ENCODE data around the gene RASL12. TPM values are rescaled to one million over a fixed set of nuclear protein-coding genes. Genes with fewer than 3 reads are reported as not detected.
A peak's percentile ranks its signal among the peaks of the same experiment; 100 is the strongest.

The RASL12 gene
- total RNA-seq, 6 donors from 2014 or later: 12.8 to 49.9 (median 24.9) TPM

DNA sequence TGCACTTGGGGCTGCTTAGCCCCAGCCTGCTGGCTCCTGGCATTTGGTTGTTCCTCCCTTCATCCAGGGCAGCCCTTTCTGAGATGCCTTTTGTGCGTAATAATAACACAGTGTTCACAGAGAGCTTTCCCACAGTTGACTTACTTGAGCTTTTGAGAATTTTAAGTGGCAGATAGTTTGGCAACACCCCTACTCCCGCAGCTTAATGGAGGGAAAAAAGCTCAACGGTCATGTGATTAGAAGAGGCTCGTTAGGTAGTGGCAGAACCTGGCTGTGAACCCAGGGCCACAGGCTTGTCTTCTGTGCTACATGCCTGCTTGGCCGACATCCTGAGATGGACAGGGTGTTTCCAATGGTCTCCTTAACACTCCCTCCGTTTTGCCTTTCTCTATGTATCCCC is 13.5 kb upstream of the RASL12 start:
- TF ChIP-seq, protein P1, sequence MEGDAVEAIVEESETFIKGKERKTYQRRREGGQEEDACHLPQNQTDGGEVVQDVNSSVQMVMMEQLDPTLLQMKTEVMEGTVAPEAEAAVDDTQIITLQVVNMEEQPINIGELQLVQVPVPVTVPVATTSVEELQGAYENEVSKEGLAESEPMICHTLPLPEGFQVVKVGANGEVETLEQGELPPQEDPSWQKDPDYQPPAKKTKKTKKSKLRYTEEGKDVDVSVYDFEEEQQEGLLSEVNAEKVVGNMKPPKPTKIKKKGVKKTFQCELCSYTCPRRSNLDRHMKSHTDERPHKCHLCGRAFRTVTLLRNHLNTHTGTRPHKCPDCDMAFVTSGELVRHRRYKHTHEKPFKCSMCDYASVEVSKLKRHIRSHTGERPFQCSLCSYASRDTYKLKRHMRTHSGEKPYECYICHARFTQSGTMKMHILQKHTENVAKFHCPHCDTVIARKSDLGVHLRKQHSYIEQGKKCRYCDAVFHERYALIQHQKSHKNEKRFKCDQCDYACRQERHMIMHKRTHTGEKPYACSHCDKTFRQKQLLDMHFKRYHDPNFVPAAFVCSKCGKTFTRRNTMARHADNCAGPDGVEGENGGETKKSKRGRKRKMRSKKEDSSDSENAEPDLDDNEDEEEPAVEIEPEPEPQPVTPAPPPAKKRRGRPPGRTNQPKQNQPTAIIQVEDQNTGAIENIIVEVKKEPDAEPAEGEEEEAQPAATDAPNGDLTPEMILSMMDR (IDR thresholded peaks at IDR 0.05): no peak
- peak in 1 of 4 donors; percentile 7 for TF ChIP-seq POLR2A (IDR thresholded peaks at IDR 0.05)
- WGBS, 2 donors: 50 to 53% methylated on average over 6 of the region's 6 CpGs
- Histone ChIP-seq H3K4me1 (peaks cover 37 to 50% (median 45%) of the 10 kb centered on the region in 4 donors), H3K27ac (peak overlapping the region; percentile 17 to 69 (median 62)), H3K27me3 (peaks cover 0 to 16% (median 2%) of the 10 kb centered on the region in 4 donors), H3K4me3 (no peak overlapping the region), H3K36me3 (no peaks in the 10 kb centered on the region), H3K9me3 (no peaks in the 10 kb centered on the region)
- ATAC-seq (ENCODE audit: low FRiP score in 2 of 2): no peak
- DNase-seq: peak in 1 of 2 donors; percentile 38

DNA sequence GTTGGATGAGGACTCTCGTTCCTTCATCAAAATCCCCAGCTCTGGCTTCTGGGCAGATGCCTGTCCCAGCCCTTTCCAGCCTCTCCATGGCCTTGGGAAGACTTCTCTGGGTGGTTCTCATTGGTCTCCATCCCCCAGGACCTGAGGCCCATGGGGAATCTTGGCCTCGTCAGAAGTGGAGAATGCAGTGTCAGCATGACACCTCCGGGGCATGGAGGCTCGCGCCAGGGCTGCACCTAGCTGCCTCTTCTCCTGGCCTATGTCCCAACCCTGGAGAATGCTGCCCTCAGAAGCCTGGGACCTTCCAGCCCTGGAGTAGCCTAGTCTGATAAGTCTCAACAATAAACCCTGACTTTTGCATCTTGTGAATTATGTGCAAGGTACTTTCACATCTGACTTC is 11.8 kb upstream of the RASL12 start:
- no peak overlapping the region for H3K4me3 ChIP-seq
- H3K9me3 ChIP-seq: no peaks in the 10 kb centered on the region
- no peak for ATAC-seq (ENCODE audit: low FRiP score in 2 of 2)
- WGBS, 2 donors: 91 to 92% methylated on average over 1 to 5 of the region's 5 CpGs
- peaks cover 21 to 35% (median 29%) of the 10 kb centered on the region in 4 donors for H3K4me1 ChIP-seq
- H3K27ac ChIP-seq: no peak overlapping the region
- TF ChIP-seq EP300 (IDR thresholded peaks at IDR 0.05): no peak
- TF ChIP-seq POLR2A (IDR thresholded peaks at IDR 0.05): no peak
- TF ChIP-seq, protein P1 (IDR thresholded peaks at IDR 0.05): no peak
- no peak for TF ChIP-seq POLR2AphosphoS5 (IDR thresholded peaks at IDR 0.05)
- H3K36me3 ChIP-seq: no peaks in the 10 kb centered on the region
- H3K27me3 ChIP-seq: peaks cover 0 to 16% (median 2%) of the 10 kb centered on the region in 4 donors
- peak in 1 of 2 donors; percentile 32 for DNase-seq

DNA sequence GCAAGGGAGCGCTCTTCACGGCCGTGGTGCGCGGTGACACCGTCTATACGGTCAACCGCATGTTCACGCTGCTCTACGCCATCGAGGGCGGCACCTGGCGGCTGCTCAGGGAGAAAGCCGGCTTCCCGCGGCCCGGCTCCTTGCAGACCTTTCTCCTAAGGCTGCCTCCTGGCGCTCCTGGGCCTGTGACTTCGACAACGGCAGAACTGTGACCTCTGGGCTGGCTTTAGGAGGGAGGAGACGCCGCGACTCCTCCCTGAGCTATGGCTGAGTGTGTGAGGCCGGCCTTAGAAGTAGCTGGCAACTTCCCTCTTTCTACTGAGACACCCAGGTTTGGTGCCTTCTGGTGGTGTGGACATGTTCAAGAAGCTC is 10.2 kb upstream of the RASL12 start:
- no peak overlapping the region for H3K27ac ChIP-seq
- H3K4me3 ChIP-seq: no peak overlapping the region
- H3K27me3 ChIP-seq: peaks cover 0 to 16% (median 2%) of the 10 kb centered on the region in 4 donors
- peaks cover 19 to 25% (median 22%) of the 10 kb centered on the region in 4 donors for H3K4me1 ChIP-seq
- H3K36me3 ChIP-seq: no peaks in the 10 kb centered on the region
- no peak for TF ChIP-seq EP300 (IDR thresholded peaks at IDR 0.05)
- TF ChIP-seq, protein P1 (IDR thresholded peaks at IDR 0.05): peak in 4 of 6 experiments; percentile 3 to 69 (median 52)
- H3K9me3 ChIP-seq: no peaks in the 10 kb centered on the region
- ATAC-seq (ENCODE audit: low FRiP score in 2 of 2): peak; percentile 77 to 85
- DNase-seq: peak; percentile 74 to 91
- WGBS, 2 donors: 26 to 28% methylated on average over 16 to 23 of the region's 24 CpGs

DNA sequence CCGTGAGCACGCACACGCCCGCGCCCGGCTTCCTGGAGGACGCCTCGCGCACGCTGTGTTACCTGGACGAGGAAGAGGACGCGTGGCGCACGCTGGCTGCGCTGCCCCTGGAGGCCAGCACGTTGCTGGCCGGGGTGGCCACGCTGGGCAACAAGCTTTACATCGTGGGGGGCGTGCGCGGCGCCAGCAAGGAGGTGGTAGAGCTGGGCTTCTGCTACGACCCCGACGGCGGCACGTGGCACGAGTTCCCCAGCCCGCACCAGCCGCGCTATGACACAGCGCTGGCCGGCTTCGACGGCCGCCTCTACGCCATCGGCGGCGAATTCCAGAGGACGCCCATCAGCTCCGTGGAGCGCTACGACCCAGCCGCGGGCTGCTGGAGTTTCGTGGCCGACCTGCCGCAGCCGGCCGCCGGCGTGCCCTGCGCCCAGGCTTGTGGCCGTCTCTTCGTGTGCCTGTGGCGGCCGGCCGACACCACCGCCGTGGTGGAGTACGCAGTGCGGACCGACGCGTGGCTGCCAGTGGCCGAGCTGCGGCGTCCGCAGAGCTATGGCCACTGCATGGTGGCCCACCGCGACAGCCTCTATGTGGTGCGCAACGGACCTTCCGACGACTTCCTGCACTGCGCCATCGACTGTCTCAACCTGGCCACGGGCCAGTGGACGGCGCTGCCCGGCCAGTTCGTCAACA is 9.6 kb upstream of the RASL12 start:
- H3K9me3 ChIP-seq: no peaks in the 10 kb centered on the region
- H3K4me1 ChIP-seq: peaks cover 14 to 20% (median 17%) of the 10 kb centered on the region in 4 donors
- no peak overlapping the region for H3K4me3 ChIP-seq
- H3K27me3 ChIP-seq: peaks cover 0 to 16% (median 2%) of the 10 kb centered on the region in 4 donors
- 65 to 66% methylated on average over 30 to 84 of the region's 85 CpGs for WGBS, 2 donors
- no peak for ATAC-seq (ENCODE audit: low FRiP score in 2 of 2)
- no peak for DNase-seq
- TF ChIP-seq POLR2AphosphoS5 (IDR thresholded peaks at IDR 0.05): no peak
- TF ChIP-seq, protein P1 (IDR thresholded peaks at IDR 0.05): peak in 1 of 6 experiments; percentile 40
- TF ChIP-seq POLR2A (IDR thresholded peaks at IDR 0.05): no peak
- H3K27ac ChIP-seq: no peak overlapping the region
- no peaks in the 10 kb centered on the region for H3K36me3 ChIP-seq
